HG02642 (cell line): ENCODE measurements around the gene ERCC5.

ENCODE experiments used
- ATAC-seq: cut with Tn5 transposase; IDR thresholded peaks from one replicate; pipeline ENCODE4 v1.9.1; 2021; ENCODE audit warnings: mild to moderate bottlenecking; ENCODE audit not compliant: unreplicated experiment, poor library complexity

The ERCC5 gene

DNA sequence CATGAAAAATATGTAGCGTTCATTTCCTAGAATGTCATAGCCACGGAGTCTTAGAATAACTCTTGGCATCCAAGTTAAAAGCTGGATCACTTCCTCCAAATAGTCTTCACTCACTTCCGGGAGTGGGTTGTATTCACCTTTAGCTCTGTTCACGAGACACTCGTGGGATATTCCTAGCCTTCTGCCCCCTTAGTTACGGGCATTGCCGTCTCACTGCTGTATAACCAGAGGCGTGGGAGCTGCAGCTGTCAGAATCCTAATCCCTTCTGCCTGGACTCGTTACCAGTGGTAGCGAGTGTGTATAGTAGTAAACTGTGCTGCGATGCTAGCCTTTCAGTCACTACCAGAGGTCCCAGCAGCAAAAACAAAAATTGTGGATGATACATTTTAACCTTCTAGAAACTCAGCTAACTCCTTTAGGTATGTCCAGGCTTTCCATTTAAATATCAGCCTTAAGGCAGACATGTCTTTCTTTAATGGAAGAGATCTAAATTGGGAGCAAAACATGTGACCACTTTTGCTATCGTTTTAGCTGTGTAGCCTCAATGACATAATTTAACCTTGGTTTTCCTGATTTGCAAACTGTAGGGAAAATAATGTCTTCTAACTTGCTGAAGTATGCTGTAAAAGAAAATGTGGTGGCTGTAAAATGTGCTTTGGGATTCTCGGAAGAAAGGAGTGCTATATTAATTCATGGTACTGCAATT, 34.1 kb downstream of the ERCC5 start:
- ATAC-seq = no peak

DNA sequence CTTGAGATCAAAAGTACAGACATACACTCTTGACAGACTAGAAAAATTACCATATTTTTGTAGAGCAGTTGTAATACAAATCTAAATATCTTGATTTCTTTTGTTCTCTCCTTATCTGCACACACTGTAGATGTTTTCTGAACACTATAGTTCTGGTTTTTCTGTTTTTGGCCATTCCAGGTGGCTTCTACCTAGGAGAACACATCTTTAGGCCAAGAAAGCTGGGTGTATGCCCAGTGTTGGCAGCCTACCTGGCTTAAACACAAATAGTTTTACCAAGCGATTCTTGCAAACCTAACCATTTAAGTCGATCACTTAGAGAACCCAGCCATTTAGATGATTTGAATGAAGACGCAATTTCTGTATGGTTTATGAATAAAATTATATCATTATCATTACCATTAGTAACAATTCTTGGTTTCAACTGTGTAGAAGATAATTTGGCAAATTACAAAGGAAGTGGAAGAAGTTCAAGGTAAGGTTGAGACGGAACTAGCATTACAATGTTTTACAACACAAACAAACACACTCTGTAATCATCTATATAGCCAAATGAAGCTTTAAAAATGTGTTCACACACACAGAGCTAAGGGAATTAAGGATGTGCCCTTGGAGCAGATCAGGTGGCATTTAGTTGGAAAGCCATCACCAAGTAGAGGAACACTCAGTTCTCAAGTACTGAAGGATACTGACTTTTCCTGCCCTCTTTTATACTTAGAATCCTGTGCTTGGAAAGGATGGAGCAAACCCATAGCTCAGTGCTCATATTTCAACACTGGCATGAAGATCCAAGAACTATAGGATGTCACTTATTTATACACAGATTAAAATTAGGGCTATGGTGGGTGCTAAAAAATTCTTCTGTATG, 36.2 kb downstream of the ERCC5 start:
- ATAC-seq = no peak

DNA sequence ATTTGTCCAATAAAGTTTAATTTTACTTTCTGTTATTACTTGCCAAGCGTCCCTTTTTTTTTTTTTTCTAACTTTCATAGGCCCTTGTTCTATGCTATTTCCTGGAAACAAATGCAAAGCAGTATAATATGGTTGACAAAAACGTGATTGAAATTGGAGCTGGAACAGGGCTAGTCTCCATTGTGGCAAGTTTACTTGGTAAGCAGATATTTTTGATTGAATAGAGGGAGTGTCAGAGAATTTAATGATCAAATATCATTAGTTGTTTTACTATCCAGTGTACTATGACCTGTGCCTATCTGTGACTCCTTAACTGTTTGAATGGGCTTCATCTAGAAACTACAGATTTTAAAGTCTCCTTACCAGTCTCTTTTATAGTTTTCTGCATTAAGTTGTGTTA, 46.7 kb downstream of the ERCC5 start:
- no peak for ATAC-seq

DNA sequence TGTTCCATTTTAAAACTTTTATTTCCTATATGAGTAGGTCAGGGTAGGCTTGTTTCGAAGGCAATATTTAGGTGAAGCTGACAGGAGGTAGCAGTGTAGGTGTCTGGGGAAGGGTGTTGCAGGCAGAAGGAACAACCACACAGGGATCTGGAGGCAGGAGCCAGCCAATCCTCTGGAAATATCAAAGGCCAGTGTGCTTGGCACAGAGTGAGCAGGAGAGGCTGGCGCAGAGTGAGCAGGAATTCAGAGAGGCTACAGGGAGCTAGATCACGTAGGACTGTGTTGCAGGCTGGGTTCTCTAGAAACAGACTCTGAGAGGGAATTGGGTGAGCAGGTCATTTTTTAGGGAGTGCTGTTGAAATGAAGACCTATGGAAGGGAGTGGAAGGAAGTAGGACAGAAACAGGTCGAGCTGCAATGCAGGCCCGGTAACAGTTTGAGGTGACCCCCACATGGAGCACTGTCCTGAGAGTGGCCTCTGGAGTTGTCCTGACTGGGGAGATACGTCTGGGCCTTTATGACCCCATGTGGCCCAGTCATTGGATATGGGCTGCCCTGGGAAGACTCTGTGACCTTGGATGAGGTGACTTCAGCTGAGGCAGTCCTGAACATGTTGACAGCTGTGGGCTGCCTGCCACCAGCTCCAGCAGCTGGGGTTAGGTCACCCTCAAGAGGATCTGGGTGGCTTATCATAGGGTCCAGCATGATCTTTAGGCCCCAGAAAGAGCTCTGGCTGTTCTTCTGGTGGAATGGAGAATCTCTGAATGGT, 51.7 kb downstream of the ERCC5 start:
- ATAC-seq = no peak

DNA sequence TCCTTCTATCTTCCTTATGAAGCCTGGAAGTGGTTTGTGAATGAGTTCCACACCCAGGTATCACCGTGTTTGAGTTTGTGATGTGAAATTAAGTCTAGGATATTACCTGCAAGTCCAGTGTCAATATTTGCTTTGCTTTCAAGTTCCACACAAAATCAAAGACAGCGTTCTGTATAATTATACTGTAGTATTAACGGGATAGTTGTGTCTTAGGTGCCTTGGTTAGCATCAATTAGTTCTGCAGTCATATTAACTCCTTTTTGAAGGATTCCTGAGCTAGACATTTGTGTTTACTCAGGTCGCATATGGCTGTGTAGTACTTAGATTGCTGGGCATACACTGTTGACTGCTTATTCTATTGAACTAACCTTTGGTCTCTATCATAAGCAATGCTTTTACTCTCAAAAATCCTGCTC, 54.4 kb downstream of the ERCC5 start:
- ATAC-seq = no peak

DNA sequence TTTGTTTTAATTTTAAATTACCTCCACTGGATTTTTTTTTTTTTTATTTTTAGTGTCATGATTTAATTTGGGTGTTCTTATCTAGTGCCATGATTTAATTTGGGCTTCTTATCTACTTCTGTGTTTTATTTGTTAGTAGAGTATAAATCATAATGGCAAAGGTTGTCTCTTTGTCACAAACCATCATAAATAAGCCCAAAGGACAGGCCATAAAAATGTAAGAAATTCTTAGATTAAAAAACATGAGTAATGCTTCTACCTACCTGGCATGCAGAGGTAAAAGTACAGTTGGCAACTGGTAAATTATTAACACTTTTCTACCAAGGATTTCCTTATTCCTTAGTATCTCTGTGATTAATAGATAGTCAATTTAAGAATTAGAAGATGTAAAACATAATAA, 55.2 kb downstream of the ERCC5 start:
- no peak for ATAC-seq

DNA sequence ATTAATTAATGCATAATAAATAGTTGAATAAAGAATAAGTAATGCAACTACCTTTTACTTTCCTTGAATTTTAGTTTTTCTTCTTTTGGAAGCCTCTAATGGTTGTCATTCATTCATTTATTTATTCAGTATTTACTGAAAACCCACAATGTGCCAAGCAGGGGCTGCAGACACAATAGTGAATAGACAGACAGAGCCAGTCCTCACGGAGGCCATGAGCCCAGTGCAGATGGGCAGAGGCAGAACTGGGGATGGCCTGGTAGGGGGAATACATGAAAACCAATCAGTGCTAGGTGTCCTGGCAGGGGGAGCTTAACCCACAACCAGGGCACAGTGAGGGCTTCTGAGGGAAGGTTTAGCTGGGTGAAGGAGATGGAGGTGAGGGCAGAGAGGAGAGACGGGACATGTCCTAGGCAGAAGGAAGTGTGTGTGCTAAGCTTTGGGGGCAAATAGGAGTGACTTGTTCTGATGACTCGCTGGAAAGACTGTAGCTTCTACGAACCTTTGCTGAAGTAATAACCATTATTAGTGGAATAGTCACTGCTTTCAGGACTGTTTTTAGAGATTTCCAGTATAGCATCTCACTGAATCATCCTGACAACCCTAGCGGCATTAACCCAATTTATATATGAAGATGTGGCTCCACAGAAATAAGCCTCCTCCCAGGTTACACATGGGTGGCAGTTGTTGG, 55.9 kb downstream of the ERCC5 start:
- no peak for ATAC-seq

DNA sequence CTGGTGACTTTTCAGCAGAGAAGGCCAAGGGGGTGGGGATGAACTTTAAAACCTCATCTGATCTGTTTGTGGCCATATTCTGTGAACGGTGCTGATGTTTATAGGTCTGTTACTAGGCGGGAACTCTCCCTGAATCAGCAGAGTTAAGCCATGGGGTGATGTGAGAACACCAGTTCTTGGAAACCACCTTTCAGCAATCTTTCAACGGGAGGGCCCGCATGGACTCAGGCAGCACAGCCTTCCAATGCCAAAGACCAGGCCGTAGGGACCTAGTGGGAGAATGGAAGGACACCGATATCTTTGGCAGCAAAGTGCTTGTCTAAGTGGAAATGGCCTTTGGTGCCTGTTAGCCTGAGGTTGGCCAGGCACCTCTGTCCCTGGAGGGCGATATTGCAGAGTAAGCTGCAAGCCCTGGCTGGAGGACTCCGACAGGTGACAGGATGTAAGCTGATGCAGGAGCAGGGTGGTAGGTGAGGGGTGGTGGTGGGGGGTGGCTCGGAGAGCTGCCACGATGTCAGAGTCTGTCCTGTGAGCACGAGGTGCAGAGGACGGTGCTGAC, 57.0 kb downstream of the ERCC5 start:
- no peak for ATAC-seq

DNA sequence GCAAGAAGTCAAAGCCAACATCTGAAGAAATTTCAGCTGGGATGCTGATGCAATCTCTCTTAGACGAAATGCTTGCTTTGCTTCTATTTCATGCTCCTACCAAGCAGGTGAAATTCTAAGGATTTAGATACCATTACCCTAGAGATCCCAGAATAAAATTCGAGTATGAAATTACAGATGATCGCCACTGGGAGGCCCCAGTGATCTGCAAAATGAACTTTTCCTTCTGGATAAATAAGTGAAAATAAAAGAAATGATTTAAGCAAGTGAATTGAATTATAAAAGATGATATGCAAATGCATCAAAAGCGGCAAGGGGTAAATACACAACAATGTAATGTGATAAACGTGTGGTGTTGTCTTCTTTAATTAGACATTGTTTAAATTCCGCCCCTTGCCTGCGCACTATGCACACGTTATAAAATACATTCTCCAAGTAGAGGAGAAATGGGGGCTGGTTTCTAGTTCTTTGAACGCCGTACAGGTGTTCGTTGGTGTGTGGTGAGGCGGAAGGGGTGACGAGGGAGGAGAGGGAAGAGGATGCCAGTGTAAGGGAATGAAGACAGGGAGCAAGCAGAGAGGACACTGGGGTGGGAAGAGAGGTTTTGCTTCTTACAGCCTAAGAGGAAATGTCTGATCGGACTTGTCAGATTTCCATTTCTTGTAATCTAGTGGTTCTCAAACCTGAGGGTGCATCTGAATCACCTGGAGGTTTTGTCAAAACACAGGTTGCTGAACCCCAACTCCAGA, 58.0 kb downstream of the ERCC5 start:
- no peak for ATAC-seq

DNA sequence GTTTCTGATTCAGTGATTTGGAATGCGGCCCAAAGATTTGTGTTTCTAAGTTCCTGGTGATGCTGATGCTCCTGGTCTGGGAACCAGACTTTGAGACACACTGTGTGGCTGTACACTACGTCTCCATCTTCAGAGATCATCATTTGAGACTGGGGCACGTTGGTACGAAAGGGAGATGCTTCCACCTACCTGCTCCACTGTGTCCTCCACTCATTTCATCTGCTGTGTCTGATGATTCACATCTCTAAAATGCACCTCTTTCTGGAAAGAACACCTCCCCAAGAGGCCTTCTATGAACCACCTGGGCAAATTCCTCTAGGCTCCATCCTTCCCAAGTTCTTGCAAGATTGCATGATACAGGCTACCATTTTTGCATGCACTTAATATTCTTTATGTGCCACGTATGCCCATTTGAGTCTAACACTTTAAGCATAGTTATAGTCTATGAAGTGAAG, 58.6 kb downstream of the ERCC5 start:
- no peak for ATAC-seq

DNA sequence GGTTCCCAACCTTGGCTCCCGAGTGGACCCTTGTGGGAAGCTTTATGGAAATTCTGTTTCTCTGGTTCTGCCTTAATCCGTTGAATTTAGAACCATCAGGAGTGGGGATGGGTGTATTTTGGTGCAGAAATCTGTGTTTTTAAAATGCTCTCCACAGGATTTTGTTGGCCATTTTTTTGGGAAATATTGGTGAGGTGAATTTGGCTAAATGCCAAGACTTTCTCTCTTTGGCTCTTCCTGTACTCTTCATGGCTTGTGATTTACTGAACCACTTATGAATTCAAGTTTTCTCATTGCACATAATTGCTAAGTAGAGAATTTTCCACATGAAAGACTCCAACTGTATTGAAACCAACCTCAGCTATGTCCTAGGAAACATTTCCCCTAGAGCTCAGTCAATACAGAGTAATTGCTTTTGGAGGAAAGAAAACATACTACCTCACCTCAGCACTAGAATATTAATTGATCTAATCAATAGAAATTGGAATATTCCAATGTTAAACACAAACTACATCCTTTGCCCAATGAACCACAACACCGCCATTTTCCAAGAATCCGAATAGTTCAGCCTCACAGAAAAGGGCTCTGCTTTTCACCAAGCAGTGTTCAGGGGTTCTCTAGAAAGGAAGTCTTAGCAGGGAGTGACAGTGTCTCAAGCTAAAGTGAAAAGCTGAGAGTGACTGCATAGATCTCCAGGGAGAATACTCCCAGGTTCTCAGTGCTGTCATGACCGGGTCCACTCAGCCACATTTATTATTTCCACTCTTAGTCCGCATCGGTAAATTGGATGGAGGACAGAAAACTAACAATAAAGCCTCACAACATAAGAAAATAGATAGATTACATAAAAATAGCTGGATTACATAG, 60.3 kb downstream of the ERCC5 start:
- no peak for ATAC-seq

DNA sequence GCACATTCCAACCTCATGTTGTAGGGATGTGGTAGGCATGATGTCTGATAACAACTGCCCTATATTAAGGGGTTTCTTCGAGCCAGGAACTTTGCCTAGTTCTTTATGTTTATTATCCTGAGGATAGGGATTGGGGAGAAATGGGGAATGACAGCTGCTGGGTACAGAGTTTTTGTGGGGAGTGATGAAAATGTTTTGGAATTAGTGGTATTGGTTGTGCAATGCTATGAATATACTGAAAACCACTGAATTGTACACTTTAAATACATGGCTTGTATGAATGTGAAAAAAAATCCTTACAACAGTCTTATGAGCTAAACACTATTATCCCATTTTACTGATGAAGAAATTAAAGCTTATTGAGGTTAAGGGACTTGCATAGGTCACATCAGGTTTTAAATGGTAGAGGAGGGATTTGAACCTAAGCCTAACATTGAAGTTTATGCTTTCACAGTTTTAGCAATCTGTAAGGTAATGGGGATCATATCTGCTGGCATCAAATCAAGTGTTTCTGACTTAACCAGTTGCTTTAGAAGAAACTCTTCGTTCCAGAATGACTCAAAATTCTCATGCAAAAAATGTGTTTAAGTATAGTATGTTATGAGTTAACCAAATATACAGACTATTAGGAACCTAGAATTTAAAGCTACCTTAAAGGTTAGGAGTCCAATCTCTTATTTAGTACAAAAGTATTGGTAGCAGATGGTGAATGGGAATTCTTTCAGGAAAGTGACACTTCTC, 61.4 kb downstream of the ERCC5 start:
- ATAC-seq = peak; percentile 65

DNA sequence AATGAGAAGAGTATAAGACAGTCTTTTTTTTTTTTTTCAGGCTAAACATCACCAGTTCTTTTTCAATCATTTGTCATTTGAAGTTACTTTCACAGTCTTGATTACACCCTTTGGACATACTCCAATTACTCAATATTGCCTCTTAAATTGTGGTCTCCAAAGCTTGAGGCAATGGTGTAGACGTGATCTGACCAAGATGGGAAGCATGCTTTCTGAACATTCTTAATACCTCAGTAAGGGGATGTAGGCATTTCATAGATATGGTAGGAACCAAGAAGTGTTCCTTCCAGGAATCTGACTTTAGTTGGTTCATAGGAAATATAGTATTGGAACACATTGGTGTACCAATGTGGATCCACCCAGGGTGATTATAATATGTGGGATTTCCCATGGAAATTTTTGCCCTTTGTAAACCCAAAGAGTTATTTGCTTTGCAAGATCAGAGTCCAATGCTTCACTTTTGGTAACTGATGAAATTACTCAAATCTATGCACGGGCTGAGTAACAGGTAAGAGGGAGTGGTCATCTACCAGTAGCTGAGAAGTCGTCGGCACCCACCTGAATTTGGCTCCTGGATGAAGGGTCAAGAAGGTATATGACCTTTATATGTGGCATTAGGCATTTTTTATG, 62.2 kb downstream of the ERCC5 start:
- ATAC-seq = no peak

DNA sequence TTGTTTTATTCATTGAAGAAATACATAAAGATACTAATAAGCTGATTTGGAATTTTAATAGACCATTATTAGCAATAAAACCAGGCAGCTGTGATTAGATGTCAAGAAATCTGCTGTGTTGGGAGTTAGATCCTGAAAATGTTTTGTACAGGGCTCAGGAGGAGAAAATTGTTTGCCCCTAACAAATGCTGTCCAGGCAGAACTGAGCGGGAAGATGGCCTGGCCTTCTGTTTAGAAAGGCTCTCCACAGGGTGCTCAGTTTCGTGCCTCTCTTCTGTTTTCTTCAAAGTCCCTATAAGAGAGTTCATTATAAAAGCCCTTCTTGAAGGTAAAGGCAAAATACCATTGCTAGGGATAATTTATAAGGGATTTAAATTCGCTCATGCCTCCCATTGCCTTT, 64.1 kb downstream of the ERCC5 start:
- no peak for ATAC-seq

DNA sequence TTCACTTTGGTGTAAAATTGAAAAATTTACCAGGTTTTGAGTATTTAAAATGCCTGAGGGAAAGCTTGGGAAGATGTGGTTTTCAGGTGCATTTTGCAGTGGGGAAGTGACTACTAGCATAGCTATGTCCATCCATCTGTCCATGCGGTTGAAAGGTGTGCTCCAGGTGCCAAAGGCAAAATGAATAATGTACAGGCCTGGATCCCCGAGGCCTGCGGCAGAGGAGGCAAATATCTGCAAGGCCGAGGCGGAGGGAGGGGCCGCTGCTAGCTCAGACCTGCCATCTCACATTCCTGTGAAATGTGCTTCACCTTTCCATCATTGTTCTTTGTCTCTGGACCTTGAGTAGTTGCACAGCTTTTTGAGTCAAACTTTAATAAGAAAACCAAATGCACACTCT, 65.5 kb downstream of the ERCC5 start:
- no peak for ATAC-seq

DNA sequence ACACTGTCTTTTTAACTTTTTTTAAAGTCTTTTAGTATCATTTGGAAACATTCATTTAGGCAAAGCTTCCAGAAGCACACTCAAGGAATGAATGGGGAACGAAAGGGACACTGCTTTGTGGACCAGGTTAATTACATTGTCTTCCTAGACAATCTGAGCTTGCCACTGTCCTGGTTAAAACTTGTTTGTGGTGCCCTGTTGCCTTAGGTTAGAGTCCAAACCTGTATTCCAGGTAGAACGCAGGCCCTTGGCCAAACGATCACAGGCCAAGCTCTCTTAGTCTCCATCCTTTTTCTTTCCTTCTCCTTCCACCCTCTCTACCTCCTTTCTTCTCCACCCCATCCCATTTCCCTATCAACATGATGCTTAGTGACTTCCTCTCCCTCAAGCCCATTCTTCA, 66.8 kb downstream of the ERCC5 start:
- no peak for ATAC-seq

DNA sequence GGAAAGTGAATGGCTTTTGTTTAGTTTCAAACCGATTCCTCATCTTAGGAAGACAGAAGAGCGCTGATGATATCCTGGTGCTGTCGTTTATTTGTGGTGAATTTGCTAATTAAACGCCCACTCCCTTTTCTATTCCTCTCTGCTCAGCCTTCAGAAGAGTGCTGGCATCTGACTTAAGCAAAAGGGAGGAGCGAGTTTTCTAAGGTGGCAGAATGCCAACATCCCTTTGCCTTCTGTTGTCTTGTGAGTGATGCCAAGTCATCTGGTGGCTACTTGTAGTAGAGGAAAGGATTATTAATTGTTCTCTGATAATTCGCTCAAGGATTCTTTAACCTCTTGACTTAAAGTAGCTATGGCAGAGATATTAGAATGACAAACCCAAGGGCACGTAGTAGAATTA, 68.1 kb downstream of the ERCC5 start:
- no peak for ATAC-seq
